ENCODE data around the gene DIDO1. TPM values are rescaled to one million over a fixed set of nuclear protein-coding genes. Genes with fewer than 3 reads are reported as not detected.

The DIDO1 gene
- total and polyA plus RNA-seq, 7 donors: 10.4 to 70.6 (median 48.7) TPM

- H3K36me3 ChIP-seq: peaks cover 0 to 20% (median 0%) of the 10 kb centered on the region in 4 donors
- DNase-seq: no peak
- no peaks in the 10 kb centered on the region for H3K9me3 ChIP-seq
- TF ChIP-seq POLR2A (IDR thresholded peaks at IDR 0.05): no peak
- no peak for TF ChIP-seq CTCF (IDR thresholded peaks at IDR 0.05)
- TF ChIP-seq POLR2AphosphoS5 (IDR thresholded peaks at IDR 0.05): no peak
- TF ChIP-seq EP300 (IDR thresholded peaks at IDR 0.05): no peak
- H3K27me3 ChIP-seq: no peaks in the 10 kb centered on the region
- H3K27ac ChIP-seq: no peak overlapping the region
- H3K4me3 ChIP-seq: no peak overlapping the region
- intact Hi-C loops (cut with DNase I): loop anchor here (10.0 kb wide), 1 partner anchor 277 kb away; no protein-coding TSS in a partner anchor
- peaks cover 0 to 59% (median 55%) of the 10 kb centered on the region in 4 donors for H3K4me1 ChIP-seq
- 77 to 84% methylated on average over 9 of the region's 9 CpGs for WGBS, 2 donors
These were observed 5.2 kb upstream of the DIDO1 start for GRCh38 chr20:62931464-62931863.

DNA sequence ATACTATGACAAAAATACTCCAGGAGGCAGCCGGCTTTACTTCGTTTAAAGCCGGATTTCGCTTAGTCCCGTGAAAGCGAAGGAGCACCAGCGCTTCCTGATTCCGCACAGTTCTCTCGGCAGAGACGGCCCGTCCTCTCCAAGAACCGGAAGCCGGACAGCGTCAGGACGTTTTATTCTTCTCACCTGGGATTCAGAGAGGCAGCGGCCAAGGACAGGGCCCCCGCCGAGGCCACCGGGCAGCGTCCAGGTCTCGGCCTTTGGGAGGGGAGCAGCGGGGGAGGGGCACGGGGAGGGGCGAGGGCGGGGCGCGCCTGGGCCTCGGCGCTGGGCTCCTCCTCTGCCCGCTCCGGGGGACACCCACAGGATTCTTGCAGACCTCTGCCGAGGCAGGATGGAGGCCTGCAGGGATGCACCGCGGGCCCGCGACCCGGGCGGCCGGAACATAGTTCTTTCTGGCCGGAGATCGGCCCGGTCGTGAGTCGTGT, 2.8 kb upstream of the DIDO1 start:
- DNase-seq: peak; percentile 80
- WGBS, 2 donors: 1 to 2% methylated on average over 44 of the region's 44 CpGs
- Histone ChIP-seq H3K9me3 (no peaks in the 10 kb centered on the region), H3K27ac (peak overlapping the region; percentile 85 to 91 (median 87)), H3K4me3 (peak overlapping the region; percentile 42 to 61 (median 56)), H3K4me1 (peaks cover 0 to 49% (median 45%) of the 10 kb centered on the region in 4 donors), H3K27me3 (no peaks in the 10 kb centered on the region), H3K36me3 (peaks cover 0 to 8% (median 0%) of the 10 kb centered on the region in 4 donors)
- intact Hi-C loops (cut with DNase I): loop anchor here (5.0 kb wide), 1 partner anchor 52 kb away; no protein-coding TSS in a partner anchor
- TF ChIP-seq POLR2AphosphoS5 (IDR thresholded peaks at IDR 0.05) (peak in 2 of 4 donors; percentile 15 to 18), POLR2A (IDR thresholded peaks at IDR 0.05) (peak in 1 of 2 donors; percentile 15), EP300 (IDR thresholded peaks at IDR 0.05) (no peak)

GRCh38 chr20:62928246-62928939, 2.1 kb upstream of the DIDO1 start:
- WGBS, 2 donors: 39 to 50% methylated on average over 14 of the region's 14 CpGs
- no peak for TF ChIP-seq EP300 (IDR thresholded peaks at IDR 0.05)
- no peak for TF ChIP-seq POLR2A (IDR thresholded peaks at IDR 0.05)
- TF ChIP-seq CTCF (IDR thresholded peaks at IDR 0.05): no peak
- TF ChIP-seq POLR2AphosphoS5 (IDR thresholded peaks at IDR 0.05): no peak
- no peak for DNase-seq

GRCh38 chr20:62927128-62927705, 912 bp upstream of the DIDO1 start:
- intact Hi-C loops (cut with DNase I): loop anchor here (5.0 kb wide), 1 partner anchor 50 kb away; no protein-coding TSS in a partner anchor
- Histone ChIP-seq H3K9me3 (no peaks in the 10 kb centered on the region), H3K4me3 (peak overlapping the region; percentile 92 to 98 (median 94)), H3K27ac (peak overlapping the region; percentile 97 to 99 (median 98)), H3K4me1 (peaks cover 0 to 66% (median 64%) of the 10 kb centered on the region in 4 donors), H3K27me3 (no peaks in the 10 kb centered on the region), H3K36me3 (no peaks in the 10 kb centered on the region)
- no peak for DNase-seq
- TF ChIP-seq POLR2A (IDR thresholded peaks at IDR 0.05) (no peak), POLR2AphosphoS5 (IDR thresholded peaks at IDR 0.05) (no peak), EP300 (IDR thresholded peaks at IDR 0.05) (no peak), CTCF (IDR thresholded peaks at IDR 0.05) (no peak)
- 73 to 81% methylated on average over 12 of the region's 12 CpGs for WGBS, 2 donors

More at GRCh38 chr20:62928246-62928939, 2.1 kb upstream of the DIDO1 start:
- Histone ChIP-seq H3K36me3 (peaks cover 0 to 8% (median 0%) of the 10 kb centered on the region in 4 donors), H3K4me1 (peaks cover 0 to 54% (median 52%) of the 10 kb centered on the region in 4 donors), H3K9me3 (no peaks in the 10 kb centered on the region), H3K27me3 (no peaks in the 10 kb centered on the region), H3K4me3 (peak overlapping the region; percentile 42 to 61 (median 56)), H3K27ac (peak overlapping the region; percentile 85 to 91 (median 87))
- intact Hi-C loops (cut with DNase I): loop anchor here (5.0 kb wide), 1 partner anchor 51 kb away; no protein-coding TSS in a partner anchor
